BJ (cell line): ENCODE data around the gene DUSP28. TPM values are rescaled to one million over a fixed set of nuclear protein-coding genes. Genes with fewer than 3 reads are reported as not detected.

ENCODE experiments used
- CTCF ChIA-PET: fragments of 350-600 bp; formaldehyde crosslinking; extraction: SDS; loops from one replicate; lab custom pipeline; 2021; ENCODE audit warnings: antibody characterized with exemption, inconsistent platforms; lab: Yijun Ruan, JAX
- POLR2A ChIA-PET: fragments of 300-600 bp; sonication (Branson Sonifier 250); formaldehyde crosslinking; extraction: SDS; loops from one replicate; lab custom pipeline; 2021; ENCODE audit warnings: antibody characterized with exemption; lab: Charles Lee
- DNase-seq: peaks from one replicate; pipeline ENCODE4 v3.0.0-alpha.2; 2011; ENCODE audit warnings: low read depth
- H3K27me3 ChIP-seq: 2 replicates; pipeline ENCODE4 v1.6.0; 2011; ENCODE audit warnings: low read length; ENCODE audit not compliant: control insufficient read depth, insufficient read depth
- H3K36me3 ChIP-seq: 2 replicates; pipeline ENCODE4 v1.5.1; 2011; ENCODE audit warnings: low read length; ENCODE audit not compliant: control insufficient read depth, insufficient read depth
- H3K4me3 ChIP-seq: 2 replicates; pipeline ENCODE4 v1.5.1; 2011; ENCODE audit warnings: low read depth, mild to moderate bottlenecking, control low read depth, low read length
- CTCF ChIP-seq: IDR thresholded peaks from 2 replicates; pipeline ENCODE4 v1.5.1; 2011; ENCODE audit warnings: low read depth, mild to moderate bottlenecking, control low read depth, inconsistent platforms, low read length, moderate library complexity; ENCODE audit not compliant: insufficient read depth
- polyA plus RNA-seq: library from polyadenylated mRNA; depleted of rRNA; stranded (reverse); fragments of >200 nt; gene quantifications from 2 replicates; pipeline ENCODE4 v1.2.3, GENCODE V29; 2011

Gene DUSP28
- polyA plus RNA-seq, 1 experiment, result 3.1 TPM

GRCh38 chr2:240551288-240551687 lies 8.9 kb upstream of the DUSP28 start:
- POLR2A ChIA-PET, result no interaction called here
- CTCF ChIA-PET, result interaction anchor here (1.3 to 1.5 kb wide), 2 partner anchors 10 to 14 kb away, joined by 5 to 6 read pairs; no protein-coding TSS in a partner anchor

GRCh38 chr2:240551811-240552210 lies 8.3 kb upstream of the DUSP28 start:
- no peak for TF ChIP-seq CTCF
- POLR2A ChIA-PET, result no interaction called here
- CTCF ChIA-PET, result interaction anchor here (1.3 to 1.5 kb wide), 2 partner anchors 9 to 13 kb away, joined by 5 to 6 read pairs; no protein-coding TSS in a partner anchor

More at GRCh38 chr2:240551288-240551687, 8.9 kb upstream of the DUSP28 start:
- Histone ChIP-seq H3K36me3 (peaks cover 4% of the 10 kb centered on the region), H3K27me3 (no peaks in the 10 kb centered on the region), H3K4me3 (no peak overlapping the region)
- no peak for DNase-seq
- no peak for TF ChIP-seq CTCF

GRCh38 chr2:240553956-240554480 lies 6.1 kb upstream of the DUSP28 start:
- ChIA-PET POLR2A (no interaction called here), CTCF (interaction anchor here (1.3 to 1.4 kb wide), 2 partner anchors 12 to 40 kb away, joined by 3 to 6 read pairs; no protein-coding TSS in a partner anchor)
- TF ChIP-seq CTCF, result no peak
- Histone ChIP-seq H3K36me3 (peaks cover 4% of the 10 kb centered on the region), H3K4me3 (no peak overlapping the region), H3K27me3 (no peaks in the 10 kb centered on the region)
- no peak for DNase-seq

More at GRCh38 chr2:240551811-240552210, 8.3 kb upstream of the DUSP28 start:
- H3K4me3 ChIP-seq, result no peak overlapping the region
- H3K36me3 ChIP-seq, result peaks cover 4% of the 10 kb centered on the region
- no peak for DNase-seq
- no peaks in the 10 kb centered on the region for H3K27me3 ChIP-seq

GRCh38 chr2:240554767-240555493 lies 5.2 kb upstream of the DUSP28 start:
- peaks cover 4% of the 10 kb centered on the region for H3K36me3 ChIP-seq
- ChIA-PET CTCF (no interaction called here), POLR2A (no interaction called here)
- DNase-seq, result no peak
- no peaks in the 10 kb centered on the region for H3K27me3 ChIP-seq
- no peak overlapping the region for H3K4me3 ChIP-seq
- TF ChIP-seq CTCF, result no peak

- H3K4me3 ChIP-seq, result no peak overlapping the region
- ChIA-PET CTCF (no interaction called here), POLR2A (no interaction called here)
- no peaks in the 10 kb centered on the region for H3K27me3 ChIP-seq
- no peak for TF ChIP-seq CTCF
- DNase-seq, result no peak
- H3K36me3 ChIP-seq, result peaks cover 4% of the 10 kb centered on the region
Measured at GRCh38 chr2:240555541-240556250, 4.5 kb upstream of the DUSP28 start.
